ENCODE measurements around the gene HOMER2. TPM values are rescaled to one million over a fixed set of nuclear protein-coding genes. Genes with fewer than 3 reads are reported as not detected.

Gene HOMER2
- polyA plus RNA-seq, 3 donors = 0.92 to 2.4 (median 1.6) TPM

GRCh38 chr15:82855286-82856100 lies 97.0 kb downstream of the HOMER2 start:
- H3K79me2 ChIP-seq (ENCODE audit: insufficient read depth, low read length) = no peaks in the 10 kb centered on the region
- H2AFZ ChIP-seq (ENCODE audit: insufficient read depth, low read depth, low read length, poor library complexity, severe bottlenecking) = peak overlapping the region; percentile 56
- H3K27me3 ChIP-seq (ENCODE audit: control insufficient read depth in 2 of 2, insufficient read depth in 2 of 2, low read length in 2 of 2) = no peaks in the 10 kb centered on the region
- peak overlapping the region in 1 of 2 donors; percentile 41 for H3K27ac ChIP-seq (ENCODE audit: low read depth in 1 of 2, low read length in 2 of 2)
- H3K4me1 ChIP-seq (ENCODE audit: control insufficient read depth in 1 of 2, insufficient read depth in 2 of 2, low read length in 2 of 2) = peaks cover 13 to 18% of the 10 kb centered on the region in 2 donors
- H4K20me1 ChIP-seq (ENCODE audit: insufficient read depth, low read length) = no peaks in the 10 kb centered on the region
- Mint-ChIP-seq H3K9me3 (no peaks in the 10 kb centered on the region), H3K4me3 (peak overlapping the region in 1 of 2 donors; percentile 54), H3K27me3 (ENCODE audit: low read depth in 3 of 3) (peaks cover 0 to 1% (median 0%) of the 10 kb centered on the region in 3 donors), H3K27ac (peak overlapping the region in 2 of 7 donors; percentile 15 to 30), H3K4me1 (peaks cover 20% of the 10 kb centered on the region), H3K36me3 (no peaks in the 10 kb centered on the region)
- TF ChIP-seq CTCF (IDR thresholded peaks at IDR 0.05) = no peak
- H3K36me3 ChIP-seq (replicated peaks in 1 of 2; ENCODE audit: control insufficient read depth in 1 of 2, insufficient read depth in 2 of 2, low read length in 2 of 2) = no peaks in the 10 kb centered on the region
- H3K9ac ChIP-seq (ENCODE audit: insufficient read depth, low read length, poor library complexity, severe bottlenecking) = peak overlapping the region; percentile 36
- intact Hi-C loops (cut with micrococcal nuclease) = no loop called here
- H3K4me3 ChIP-seq (replicated peaks in 1 of 3; ENCODE audit: low read depth in 2 of 3, low read length in 3 of 3) = no peak overlapping the region
- no peaks in the 10 kb centered on the region for H3K9me3 ChIP-seq (replicated peaks in 1 of 2; ENCODE audit: control insufficient read depth in 1 of 2, insufficient read depth in 1 of 2, low read length in 2 of 2)
- DNase-seq = no peak
- no peak overlapping the region for H3K4me2 ChIP-seq (replicated peaks; ENCODE audit: extremely low read depth, low read length, poor library complexity, severe bottlenecking)
- whole genome bisulfite sequencing (ENCODE audit: insufficient coverage) = 96% methylated on average over 8 of the region's 17 CpGs

DNA sequence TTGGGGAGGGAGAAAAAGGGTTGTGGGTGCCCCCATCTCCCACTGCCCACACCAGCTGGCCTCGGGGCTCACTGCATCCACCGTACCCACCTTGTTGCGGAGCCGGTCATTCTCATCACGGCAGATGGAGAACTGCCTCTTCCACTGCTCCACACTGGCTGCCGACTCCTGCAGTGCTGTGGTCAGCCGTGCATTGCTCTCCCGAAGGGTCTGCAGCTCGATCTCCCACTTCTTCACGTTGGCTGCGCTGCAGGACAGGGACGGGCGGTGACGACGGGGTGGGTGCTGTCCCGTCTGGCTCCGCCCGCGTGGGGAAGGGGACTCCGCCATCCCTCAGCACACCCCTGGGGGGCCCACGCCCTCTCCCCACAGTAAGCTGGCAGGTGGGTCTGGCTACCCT lies 98.0 kb downstream of the HOMER2 start:
- Mint-ChIP-seq H3K27ac (no peak overlapping the region), H3K36me3 (no peaks in the 10 kb centered on the region), H3K4me1 (peaks cover 26% of the 10 kb centered on the region), H3K27me3 (ENCODE audit: low read depth in 3 of 3) (peaks cover 0 to 1% (median 0%) of the 10 kb centered on the region in 3 donors), H3K9me3 (no peaks in the 10 kb centered on the region), H3K4me3 (no peak overlapping the region)
- Histone ChIP-seq H3K9me3 (replicated peaks in 1 of 2; ENCODE audit: control insufficient read depth in 1 of 2, insufficient read depth in 1 of 2, low read length in 2 of 2) (no peaks in the 10 kb centered on the region), H3K27me3 (ENCODE audit: control insufficient read depth in 2 of 2, insufficient read depth in 2 of 2, low read length in 2 of 2) (no peaks in the 10 kb centered on the region), H3K4me1 (ENCODE audit: control insufficient read depth in 1 of 2, insufficient read depth in 2 of 2, low read length in 2 of 2) (peaks cover 21 to 27% of the 10 kb centered on the region in 2 donors), H4K20me1 (ENCODE audit: insufficient read depth, low read length) (no peaks in the 10 kb centered on the region), H3K27ac (ENCODE audit: low read depth in 1 of 2, low read length in 2 of 2) (no peak overlapping the region), H3K4me3 (replicated peaks in 1 of 3; ENCODE audit: low read depth in 2 of 3, low read length in 3 of 3) (no peak overlapping the region), H3K9ac (ENCODE audit: insufficient read depth, low read length, poor library complexity, severe bottlenecking) (no peak overlapping the region), H2AFZ (ENCODE audit: insufficient read depth, low read depth, low read length, poor library complexity, severe bottlenecking) (no peak overlapping the region), H3K36me3 (replicated peaks in 1 of 2; ENCODE audit: control insufficient read depth in 1 of 2, insufficient read depth in 2 of 2, low read length in 2 of 2) (no peaks in the 10 kb centered on the region), H3K79me2 (ENCODE audit: insufficient read depth, low read length) (no peaks in the 10 kb centered on the region), H3K4me2 (replicated peaks; ENCODE audit: extremely low read depth, low read length, poor library complexity, severe bottlenecking) (no peak overlapping the region)
- WGBS (ENCODE audit: insufficient coverage) = 91% methylated on average over 21 of the region's 21 CpGs
- DNase-seq = no peak
- intact Hi-C loops (cut with micrococcal nuclease) = loop anchor here in 1 of 2 donors (5.0 kb wide), 1 partner anchor 133 kb away; the partner anchor contains the start of gene RAMAC
- TF ChIP-seq CTCF (IDR thresholded peaks at IDR 0.05) = no peak

Measured in CD14-positive monocyte (primary cell).